HFFc6 (cell line): ENCODE results near the gene RHO. TPM values are rescaled to one million over a fixed set of nuclear protein-coding genes. Genes with fewer than 3 reads are reported as not detected.
A peak's percentile ranks its signal among the peaks of the same experiment; 100 is the strongest.
"Not testable (repeated sequence)": the region's sequence is repeated elsewhere in the genome, so short reads cannot be mapped to it uniquely, and the experiment has no call there.

Experiments used
- DNase-seq: peaks from one replicate; pipeline ENCODE4 v3.0.0-alpha.2; 2018
- H3K27ac Mint-ChIP-seq: 2 replicates; pipeline ENCODE4 v1.8.0; 2020; ENCODE audit warnings: mild to moderate bottlenecking, mixed read lengths
- H3K27me3 Mint-ChIP-seq: 2 replicates; pipeline ENCODE4 v1.8.0; 2021; ENCODE audit warnings: mild to moderate bottlenecking, moderate library complexity, mixed read lengths; ENCODE audit not compliant: insufficient read depth
- H3K36me3 Mint-ChIP-seq: 2 replicates; pipeline ENCODE4 v1.8.0; 2021; ENCODE audit warnings: low read depth, mixed read lengths
- H3K4me1 Mint-ChIP-seq: 2 replicates; pipeline ENCODE4 v1.8.0; 2020; ENCODE audit warnings: low read depth, mixed read lengths
- H3K4me3 Mint-ChIP-seq: 2 replicates; pipeline ENCODE4 v1.8.0; 2020; ENCODE audit warnings: mild to moderate bottlenecking, moderate library complexity, mixed read lengths
- H3K9me3 Mint-ChIP-seq: 2 replicates; pipeline ENCODE4 v1.8.0; 2020; ENCODE audit warnings: mild to moderate bottlenecking, mixed read lengths
- total RNA-seq, 6 experiments: library from RNA; stranded (reverse); fragmentation: NEBNext Ultra II Directional; extraction: Animal tissue kit (Norgen Biotek cat#: 25700); gene quantifications; 2 replicates in 1 of 6; 3 replicates in 5 of 6; pipeline ENCODE4 v1.2.3, GENCODE V29; 2021
- TF ChIP-seq, protein P1 (sequence below): fragments of 200-600 bp; sonication (generic); IDR thresholded peaks from 2 replicates; pipeline ENCODE4 v1.5.0; 2021; ENCODE audit warnings: antibody characterized with exemption, mild to moderate bottlenecking

Gene RHO
- total RNA-seq, 6 experiments from 2014 or later, result not detected

- no peak overlapping the region for H3K4me3 Mint-ChIP-seq
- no peak for DNase-seq
- H3K27ac Mint-ChIP-seq, result peak overlapping the region; percentile 27; the same call in 1 of the 2 replicates
- H3K36me3 Mint-ChIP-seq, result peaks cover 17% of the 10 kb centered on the region
- H3K4me1 Mint-ChIP-seq, result peaks cover 52% of the 10 kb centered on the region
- no peaks in the 10 kb centered on the region; the same call in 1 of the 2 replicates for H3K27me3 Mint-ChIP-seq
- TF ChIP-seq, protein P1, sequence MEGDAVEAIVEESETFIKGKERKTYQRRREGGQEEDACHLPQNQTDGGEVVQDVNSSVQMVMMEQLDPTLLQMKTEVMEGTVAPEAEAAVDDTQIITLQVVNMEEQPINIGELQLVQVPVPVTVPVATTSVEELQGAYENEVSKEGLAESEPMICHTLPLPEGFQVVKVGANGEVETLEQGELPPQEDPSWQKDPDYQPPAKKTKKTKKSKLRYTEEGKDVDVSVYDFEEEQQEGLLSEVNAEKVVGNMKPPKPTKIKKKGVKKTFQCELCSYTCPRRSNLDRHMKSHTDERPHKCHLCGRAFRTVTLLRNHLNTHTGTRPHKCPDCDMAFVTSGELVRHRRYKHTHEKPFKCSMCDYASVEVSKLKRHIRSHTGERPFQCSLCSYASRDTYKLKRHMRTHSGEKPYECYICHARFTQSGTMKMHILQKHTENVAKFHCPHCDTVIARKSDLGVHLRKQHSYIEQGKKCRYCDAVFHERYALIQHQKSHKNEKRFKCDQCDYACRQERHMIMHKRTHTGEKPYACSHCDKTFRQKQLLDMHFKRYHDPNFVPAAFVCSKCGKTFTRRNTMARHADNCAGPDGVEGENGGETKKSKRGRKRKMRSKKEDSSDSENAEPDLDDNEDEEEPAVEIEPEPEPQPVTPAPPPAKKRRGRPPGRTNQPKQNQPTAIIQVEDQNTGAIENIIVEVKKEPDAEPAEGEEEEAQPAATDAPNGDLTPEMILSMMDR, result no peak
- no peaks in the 10 kb centered on the region for H3K9me3 Mint-ChIP-seq
Measured at GRCh38 chr3:129491794-129492193, 36.6 kb upstream of the RHO start.

GRCh38 chr3:129492691-129493090, 35.7 kb upstream of the RHO start:
- H3K4me3 Mint-ChIP-seq, result no peak overlapping the region
- H3K27ac Mint-ChIP-seq, result no peak overlapping the region
- H3K36me3 Mint-ChIP-seq, result peaks cover 18% of the 10 kb centered on the region
- peaks cover 50% of the 10 kb centered on the region for H3K4me1 Mint-ChIP-seq
- DNase-seq, result no peak
- no peaks in the 10 kb centered on the region for H3K9me3 Mint-ChIP-seq
- H3K27me3 Mint-ChIP-seq, result no peaks in the 10 kb centered on the region; the same call in 1 of the 2 replicates
- TF ChIP-seq, protein P1, result no peak

- H3K27me3 Mint-ChIP-seq, result no peaks in the 10 kb centered on the region; the same call in 1 of the 2 replicates
- TF ChIP-seq, protein P1, result no peak
- H3K4me1 Mint-ChIP-seq, result peaks cover 48% of the 10 kb centered on the region
- DNase-seq, result no peak
- peaks cover 18% of the 10 kb centered on the region for H3K36me3 Mint-ChIP-seq
- no peaks in the 10 kb centered on the region for H3K9me3 Mint-ChIP-seq
- no peak overlapping the region; the same call in 1 of the 2 replicates for H3K27ac Mint-ChIP-seq
- no peak overlapping the region for H3K4me3 Mint-ChIP-seq
Measured at GRCh38 chr3:129493206-129493605, 35.2 kb upstream of the RHO start.

GRCh38 chr3:129494499-129494898, 33.9 kb upstream of the RHO start:
- Mint-ChIP-seq H3K4me3 (peak overlapping the region; percentile 59), H3K36me3 (peaks cover 18% of the 10 kb centered on the region), H3K27ac (peak overlapping the region; percentile 91), H3K4me1 (peaks cover 60% of the 10 kb centered on the region)
- not testable (repeated sequence) for H3K27me3 Mint-ChIP-seq, H3K9me3 Mint-ChIP-seq
- DNase-seq, result peak; percentile 26

DNA sequence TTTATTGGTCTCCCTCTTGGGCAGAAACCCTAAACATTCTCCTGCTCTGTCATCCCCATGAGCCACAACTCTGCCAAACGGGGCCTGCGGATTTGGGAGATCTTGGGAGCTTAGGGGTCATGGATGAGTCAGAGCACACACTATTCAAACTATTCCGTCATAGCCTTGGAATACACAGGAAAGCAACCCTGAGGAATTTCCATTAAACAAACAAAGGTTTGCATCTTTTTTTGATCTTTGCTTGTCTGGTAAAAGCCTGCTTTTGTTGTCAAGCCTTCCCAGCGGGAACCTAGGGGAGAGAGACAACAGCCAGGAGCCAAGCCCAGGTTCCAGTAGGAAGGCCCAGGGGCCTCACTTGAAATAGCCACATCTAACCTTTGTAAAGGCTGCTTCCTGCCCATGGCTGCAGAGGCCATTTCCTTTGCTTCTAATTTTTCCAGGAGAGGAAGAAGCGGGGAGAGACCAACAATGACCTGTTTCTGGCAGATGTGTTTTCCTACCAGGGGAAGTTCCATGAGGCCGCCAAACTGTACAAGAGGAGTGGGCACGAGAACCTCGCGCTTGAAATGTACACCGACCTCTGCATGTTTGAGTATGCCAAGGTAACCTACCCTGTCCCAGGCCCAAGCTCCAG, 33.3 kb upstream of the RHO start:
- H3K27me3 Mint-ChIP-seq, H3K9me3 Mint-ChIP-seq: not testable (repeated sequence)
- DNase-seq, result peak; percentile 88
- Mint-ChIP-seq H3K36me3 (peaks cover 18% of the 10 kb centered on the region), H3K4me1 (peaks cover 62% of the 10 kb centered on the region), H3K4me3 (peak overlapping the region; percentile 59), H3K27ac (peak overlapping the region; percentile 91)

DNA sequence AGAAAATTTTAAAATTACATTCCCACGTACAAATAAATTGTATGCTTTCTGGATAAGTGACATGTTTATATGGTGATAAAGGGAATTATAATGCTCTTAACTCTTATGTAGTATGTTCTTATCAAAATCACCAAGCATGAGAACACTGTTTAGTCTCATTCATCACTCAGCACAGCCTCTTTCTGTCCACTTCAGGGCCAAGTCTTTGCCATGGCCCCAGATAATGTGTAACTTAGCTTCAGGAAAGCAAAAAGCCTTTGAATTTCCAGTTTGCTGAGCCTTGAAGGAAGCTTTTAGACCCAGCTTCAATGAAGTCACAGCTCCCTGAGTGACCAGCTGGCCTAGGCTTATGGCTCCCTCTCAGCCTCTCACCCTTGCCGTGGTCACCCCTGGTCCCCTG, 30.6 kb upstream of the RHO start:
- Mint-ChIP-seq H3K36me3 (peaks cover 17% of the 10 kb centered on the region), H3K4me1 (peaks cover 52% of the 10 kb centered on the region)
- not testable (repeated sequence) for H3K4me3 Mint-ChIP-seq, H3K27me3 Mint-ChIP-seq, H3K9me3 Mint-ChIP-seq, H3K27ac Mint-ChIP-seq, DNase-seq

- peaks cover 54% of the 10 kb centered on the region for H3K4me1 Mint-ChIP-seq
- peak overlapping the region; percentile 79 for H3K27ac Mint-ChIP-seq
- not testable (repeated sequence) for H3K27me3 Mint-ChIP-seq, H3K9me3 Mint-ChIP-seq, DNase-seq, H3K4me3 Mint-ChIP-seq
- H3K36me3 Mint-ChIP-seq, result peaks cover 14% of the 10 kb centered on the region; the same call in 1 of the 2 replicates
Measured at GRCh38 chr3:129498603-129499488, 29.6 kb upstream of the RHO start.

DNA sequence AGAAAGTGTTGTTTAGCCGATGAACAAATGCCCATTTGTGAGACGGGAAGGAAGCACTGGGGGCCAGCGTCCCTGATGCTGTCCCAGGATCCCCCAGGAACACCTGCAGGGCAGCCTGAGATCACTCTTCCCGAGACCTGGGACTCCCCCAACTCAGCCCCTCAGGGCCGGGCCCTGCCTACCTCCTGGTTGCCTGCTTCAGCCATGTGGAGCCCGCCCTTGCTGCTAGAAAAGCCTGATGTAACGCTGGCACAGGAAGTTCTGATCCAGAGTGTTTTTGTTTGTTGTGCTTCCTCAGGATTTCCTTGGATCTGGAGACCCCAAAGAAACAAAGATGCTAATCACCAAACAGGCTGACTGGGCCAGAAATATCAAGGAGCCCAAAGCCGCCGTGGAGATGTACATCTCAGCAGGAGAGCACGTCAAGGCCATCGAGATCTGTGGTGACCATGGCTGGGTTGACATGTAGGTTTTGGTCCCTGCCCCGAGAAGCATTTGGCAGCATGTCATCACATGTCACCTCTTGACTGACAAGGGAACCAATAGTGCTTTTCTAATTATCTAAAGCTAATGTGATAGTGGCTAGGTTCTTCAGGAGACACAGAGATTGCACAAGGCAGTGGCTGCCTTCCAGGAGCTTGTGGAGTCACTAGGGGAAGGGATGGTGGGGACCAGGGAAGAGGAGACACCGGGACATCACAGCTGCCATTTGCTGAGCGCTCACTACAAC, 28.7 kb upstream of the RHO start:
- Mint-ChIP-seq H3K4me1 (peaks cover 48% of the 10 kb centered on the region), H3K36me3 (peaks cover 14% of the 10 kb centered on the region; the same call in 1 of the 2 replicates)
- DNase-seq, H3K27me3 Mint-ChIP-seq, H3K4me3 Mint-ChIP-seq, H3K27ac Mint-ChIP-seq, H3K9me3 Mint-ChIP-seq: not testable (repeated sequence)
